ENCODE measurements around the gene LRRTM4.

- TF ChIP-seq CTCF (IDR thresholded peaks at IDR 0.05) (no peak), EP300 (IDR thresholded peaks at IDR 0.05) (no peak), POLR2AphosphoS5 (IDR thresholded peaks at IDR 0.05) (no peak), POLR2A (IDR thresholded peaks at IDR 0.05) (no peak)
Observed at GRCh38 chr2:76731157-76731556, 791.0 kb downstream of the LRRTM4 start.

Data from upper lobe of left lung (tissue), 4 donors.